H1 (cell line): Measurements from ENCODE around the gene SPAG16. TPM values are rescaled to one million over a fixed set of nuclear protein-coding genes. Genes with fewer than 3 reads are reported as not detected.

Source experiments
- CTCF ChIA-PET: fragments of 300-600 bp; sonication (Branson Sonifier 250); formaldehyde crosslinking; loops from one replicate; lab custom pipeline; 2021; ENCODE audit not compliant: partially characterized antibody; lab: Charles Lee
- POLR2A ChIA-PET: fragments of 300-600 bp; sonication (Branson Sonifier 250); formaldehyde crosslinking; loops from one replicate; lab custom pipeline; 2021; ENCODE audit warnings: inconsistent platforms; ENCODE audit not compliant: partially characterized antibody; lab: Charles Lee
- DNase-seq, 2 experiments: peaks; one replicate each; pipeline versions ENCODE4 v3.0.0 to v3.0.0-alpha.2; 2010 to 2022; ENCODE audit warnings: low spot score in 2 of 2, low read depth in 1 of 2, mixed read lengths in 1 of 2
- FAIRE-seq: peaks from 2 replicates; lab custom pipeline; 2011; peaks lifted over from hg19 to GRCh38; lab: Jason Lieb, UNC
- H2AFZ ChIP-seq: 2 replicates; pipeline ENCODE4 v1.8.1; 2012; ENCODE audit warnings: low read length, inconsistent platforms
- H2AK5ac ChIP-seq: 2 replicates; pipeline ENCODE4 v1.6.1; 2013; ENCODE audit warnings: low read depth, low read length
- H2BK120ac ChIP-seq: replicated peaks from 2 replicates; pipeline ENCODE3; 2013; ENCODE audit warnings: low read depth, low read length, inconsistent platforms
- H2BK12ac ChIP-seq: 2 replicates; pipeline ENCODE4 v1.6.1; 2013; ENCODE audit warnings: low read depth, low read length
- H2BK15ac ChIP-seq: 2 replicates; pipeline ENCODE4 v1.6.1; 2013; ENCODE audit warnings: low read length
- H2BK20ac ChIP-seq: 2 replicates; pipeline ENCODE4 v1.6.1; 2013; ENCODE audit warnings: low read length
- H2BK5ac ChIP-seq: 2 replicates; pipeline ENCODE4 v1.6.1; 2013; ENCODE audit warnings: low read depth, low read length
- H3K14ac ChIP-seq: 2 replicates; pipeline ENCODE4 v1.6.1; 2013; ENCODE audit warnings: inconsistent platforms; ENCODE audit not compliant: insufficient read length
- H3K18ac ChIP-seq: 2 replicates; pipeline ENCODE4 v1.6.1; 2013; ENCODE audit warnings: low read length; ENCODE audit errors: extremely low read depth
- H3K23ac ChIP-seq: 2 replicates; pipeline ENCODE4 v1.6.1; 2013; ENCODE audit warnings: inconsistent platforms; ENCODE audit not compliant: insufficient read length
- H3K23me2 ChIP-seq: 2 replicates; pipeline ENCODE4 v1.6.1; 2013; ENCODE audit warnings: low read depth, low read length
- H3K27ac ChIP-seq: 2 replicates; pipeline ENCODE4 v1.6.1; 2011; ENCODE audit warnings: low read depth, low read length, inconsistent platforms
- H3K27me3 ChIP-seq, 4 experiments: replicated peaks in 1 of 4; 1 replicate in 1 of 4; 2 replicates in 3 of 4; pipeline versions ENCODE4 v1.6.1 to v1.8.1; 2011 to 2013; ENCODE audit warnings: low read length in 3 of 4, mild to moderate bottlenecking in 3 of 4, inconsistent platforms in 2 of 4, mixed read lengths in 2 of 4, moderate library complexity in 1 of 4; ENCODE audit not compliant: control insufficient read depth in 3 of 4, insufficient read depth in 3 of 4; ENCODE audit errors: extremely low read depth in 1 of 4
- H3K36me3 ChIP-seq, 4 experiments: 2 replicates each; pipeline versions ENCODE4 v1.6.1 to v1.8.1; 2011 to 2013; ENCODE audit warnings: mild to moderate bottlenecking in 4 of 4, low read length in 3 of 4, moderate library complexity in 2 of 4, control low read depth in 1 of 4, inconsistent platforms in 1 of 4; ENCODE audit not compliant: insufficient read depth in 4 of 4, control insufficient read depth in 2 of 4
- H3K4ac ChIP-seq: replicated peaks from 2 replicates; pipeline ENCODE3; 2013; ENCODE audit warnings: low read length, low read depth, mixed read lengths, inconsistent platforms; ENCODE audit not compliant: insufficient read length
- H3K4me1 ChIP-seq, 4 experiments: replicated peaks in 1 of 4; 1 replicate in 1 of 4; 2 replicates in 3 of 4; pipeline versions ENCODE4 v1.6.1 to v1.8.1; 2011 to 2013; ENCODE audit warnings: low read length in 3 of 4, inconsistent platforms in 2 of 4, mixed read lengths in 1 of 4; ENCODE audit not compliant: insufficient read depth in 4 of 4, control insufficient read depth in 3 of 4
- H3K4me2 ChIP-seq, 2 experiments: 2 replicates each; pipeline versions ENCODE4 v1.6.1 to v1.8.1; 2011 to 2013; ENCODE audit warnings: low read depth in 2 of 2, low read length in 2 of 2, control low read depth in 1 of 2, inconsistent platforms in 1 of 2, mild to moderate bottlenecking in 1 of 2; ENCODE audit not compliant: insufficient read depth in 1 of 2
- H3K4me3 ChIP-seq, 4 experiments: fragments of 200-600, 300-600 bp in 1 of 4; sonication (generic), shearing (Covaris generic), sonication (Bioruptor Twin) in 1 of 4; 2 replicates each; pipeline versions ENCODE4 v1.5.1 to v1.8.1; 2011 to 2016; ENCODE audit warnings: low read length in 4 of 4, low read depth in 3 of 4, control low read depth in 2 of 4, inconsistent platforms in 2 of 4, mild to moderate bottlenecking in 2 of 4, mixed read lengths in 1 of 4, moderate library complexity in 1 of 4; ENCODE audit not compliant: insufficient read depth in 2 of 4; ENCODE audit errors: extremely low read depth in 1 of 4
- H3K56ac ChIP-seq: replicated peaks from 2 replicates; pipeline ENCODE3; 2013; ENCODE audit warnings: low read depth, mild to moderate bottlenecking, mixed read lengths, low read length, inconsistent platforms; ENCODE audit not compliant: insufficient read length
- H3K79me1 ChIP-seq: 2 replicates; pipeline ENCODE4 v1.6.1; 2013; ENCODE audit warnings: low read depth, low read length, control low read depth
- H3K79me2 ChIP-seq, 2 experiments: 2 replicates each; pipeline versions ENCODE4 v1.6.1 to v1.8.1; 2012 to 2013; ENCODE audit warnings: low read length in 2 of 2, mild to moderate bottlenecking in 2 of 2, inconsistent platforms in 1 of 2; ENCODE audit not compliant: insufficient read depth in 2 of 2, control insufficient read depth in 1 of 2
- H3K9ac ChIP-seq, 4 experiments: replicated peaks in 1 of 4; 1 replicate in 1 of 4; 2 replicates in 3 of 4; pipeline versions ENCODE4 v1.6.1 to v1.8.1; 2011 to 2013; ENCODE audit warnings: low read depth in 3 of 4, low read length in 3 of 4, control low read depth in 2 of 4, mild to moderate bottlenecking in 2 of 4, moderate library complexity in 2 of 4, inconsistent platforms in 1 of 4; ENCODE audit errors: extremely low read depth in 1 of 4
- H3K9me3 ChIP-seq, 2 experiments: 2 replicates each; pipeline versions ENCODE4 v1.6.1 to v1.8.1; 2012 to 2013; ENCODE audit warnings: mild to moderate bottlenecking in 2 of 2, moderate library complexity in 2 of 2, control low read depth in 1 of 2, inconsistent platforms in 1 of 2, low read depth in 1 of 2, low read length in 1 of 2, mixed read lengths in 1 of 2; ENCODE audit not compliant: insufficient read depth in 2 of 2
- H4K20me1 ChIP-seq, 2 experiments: replicated peaks in 1 of 2; 2 replicates each; pipeline versions ENCODE3 to v1.8.1; 2011 to 2013; ENCODE audit warnings: inconsistent platforms in 2 of 2, low read length in 2 of 2, mild to moderate bottlenecking in 1 of 2; ENCODE audit not compliant: insufficient read depth in 2 of 2, control insufficient read depth in 1 of 2
- H4K5ac ChIP-seq: 2 replicates; pipeline ENCODE4 v1.6.1; 2013; ENCODE audit warnings: low read length, low read depth, mixed read lengths, inconsistent platforms; ENCODE audit not compliant: insufficient read length
- H4K8ac ChIP-seq: 2 replicates; pipeline ENCODE4 v1.8.0; 2013; ENCODE audit warnings: mild to moderate bottlenecking, moderate library complexity, low read length, inconsistent platforms; ENCODE audit not compliant: insufficient read depth; ENCODE audit errors: extremely low read depth
- H4K91ac ChIP-seq: replicated peaks from 2 replicates; pipeline ENCODE3; 2013; ENCODE audit warnings: low read length, mixed read lengths, inconsistent platforms; ENCODE audit not compliant: insufficient read length
- CBX8 ChIP-seq: fragments of 300-800, 300-1000 bp; sonication (generic); IDR thresholded peaks from 2 replicates; pipeline ENCODE4 v1.7.1; 2016; ENCODE audit warnings: low read depth, low read length, borderline replicate concordance
- EP300 ChIP-seq, 2 experiments: IDR thresholded peaks; 1 replicate in 1 of 2; 2 replicates in 1 of 2; pipeline ENCODE4 v1.6.1; 2011 to 2012; ENCODE audit warnings: low read depth in 2 of 2, low read length in 2 of 2, mild to moderate bottlenecking in 2 of 2, borderline replicate concordance in 1 of 2, inconsistent platforms in 1 of 2, moderate library complexity in 1 of 2
- FOSL1 ChIP-seq: IDR thresholded peaks from 2 replicates; pipeline ENCODE4 v1.6.1; 2011; ENCODE audit warnings: mild to moderate bottlenecking, low read depth, low read length, moderate library complexity; ENCODE audit not compliant: insufficient read depth
- HDAC6 ChIP-seq: IDR thresholded peaks from one replicate; pipeline ENCODE4 v1.7.1; 2012; ENCODE audit warnings: low read depth, mild to moderate bottlenecking, inconsistent platforms, low read length, moderate library complexity
- JUND ChIP-seq: IDR thresholded peaks from 2 replicates; pipeline ENCODE4 v1.6.1; 2011; ENCODE audit warnings: mild to moderate bottlenecking, improper control_type of control experiment, low read length
- POLR2A ChIP-seq, 2 experiments: IDR thresholded peaks; 1 replicate in 1 of 2; 2 replicates in 1 of 2; pipeline ENCODE4 v1.6.1; 2011; ENCODE audit warnings: low read depth in 2 of 2, low read length in 2 of 2, mild to moderate bottlenecking in 2 of 2; ENCODE audit errors: control extremely low read depth in 1 of 2
- RAD21 ChIP-seq, 2 experiments: IDR thresholded peaks in 1 of 2; conservative IDR thresholded peaks in 1 of 2; 2 replicates each; pipeline ENCODE4 v1.6.1; 2011; ENCODE audit warnings: low read depth in 2 of 2, low read length in 2 of 2, improper control_type of control experiment in 1 of 2, inconsistent platforms in 1 of 2, mild to moderate bottlenecking in 1 of 2, moderate library complexity in 1 of 2
- RFX5 ChIP-seq: IDR thresholded peaks from 2 replicates; pipeline ENCODE4 v1.6.1; 2011; ENCODE audit warnings: low read depth, low read length, improper control_type of control experiment, borderline replicate concordance
- RXRA ChIP-seq: IDR thresholded peaks from 2 replicates; pipeline ENCODE4 v1.6.1; 2011; ENCODE audit warnings: low read depth, mild to moderate bottlenecking, low read length, moderate library complexity; ENCODE audit not compliant: insufficient read depth
- SIRT6 ChIP-seq: IDR thresholded peaks from one replicate; pipeline ENCODE4 v1.7.1; 2012; ENCODE audit warnings: low read length, inconsistent platforms
- SP1 ChIP-seq: IDR thresholded peaks from 2 replicates; pipeline ENCODE4 v1.6.1; 2011; ENCODE audit warnings: low read depth, low read length
- ZNF274 ChIP-seq: IDR thresholded peaks from 2 replicates; pipeline ENCODE4 v1.7.0; 2012; ENCODE audit warnings: low read length, borderline replicate concordance; ENCODE audit errors: extremely low read depth
- WGBS, 2 experiments: shearing (Covaris generic) in 1 of 2; methylation state at CpG; one replicate each; pipeline versions ENCODE4 v1.1.6 to v1.1.7; 2013 to 2015; ENCODE audit warnings: low lambda C conversion rate in 2 of 2, mixed read lengths in 2 of 2, inconsistent platforms in 1 of 2, low coverage in 1 of 2, missing lambda C conversion rate in 1 of 2; ENCODE audit not compliant: insufficient replicate concordance in 2 of 2, insufficient coverage in 1 of 2, insufficient read length in 1 of 2; ENCODE audit errors: extremely low coverage in 1 of 2, missing lambda C conversion rate in 1 of 2; 5-methylcytosine and 5-hydroxymethylcytosine counted together
- polyA plus RNA-seq, 7 experiments: library from polyadenylated mRNA; depleted of rRNA in 3 of 7; stranded (reverse) in 5 of 7; unstranded in 2 of 7; fragments of >200 nt in 5 of 7; fragments of 200-250 nt in 2 of 7; gene quantifications; 1 replicate in 5 of 7; 2 replicates in 1 of 7; 4 replicates in 1 of 7; pipeline versions ENCODE4 v1.2.1 to v1.2.3, GENCODE V29; 2011 to 2013; ENCODE audit warnings: missing spikeins in 2 of 7, mixed read lengths in 2 of 7
- total RNA-seq: library from RNA; stranded (reverse); fragmentation: NEBNext Ultra II Directional; extraction: Animal tissue kit (Norgen Biotek cat#: 25700); gene quantifications from 2 replicates; pipeline ENCODE4 v1.2.1, GENCODE V29; 2021

SPAG16 gene
- total and polyA plus RNA-seq, 2 of the 8 experiments (the other 6 are each of a cell fraction or from before 2014, with no cell fraction given), result 6.0 to 14.9 TPM

- Histone ChIP-seq H2BK15ac (no peak overlapping the region), H4K8ac (no peak overlapping the region), H3K9me3 (no peaks in the 10 kb centered on the region), H3K4me3 (no peak overlapping the region), H3K23me2 (no peaks in the 10 kb centered on the region), H3K4me1 (peaks cover 2 to 5% (median 4%) of the 10 kb centered on the region in 4 experiments; a peak in 2 of 7 replicates), H3K9ac (no peak overlapping the region), H3K36me3 (no peaks in the 10 kb centered on the region; a peak in 1 of 8 replicates), H3K4me2 (peak overlapping the region in 1 of 2 experiments; percentile 31; a peak in 2 of 4 replicates), H2BK12ac (no peak overlapping the region), H4K91ac (no peak overlapping the region), H3K79me2 (no peaks in the 10 kb centered on the region), H2AK5ac (no peak overlapping the region), H3K79me1 (no peaks in the 10 kb centered on the region; the same call in none of the 2 replicates), H2BK120ac (no peak overlapping the region), H2BK5ac (no peak overlapping the region), H3K56ac (no peak overlapping the region), H3K18ac (no peak overlapping the region), H3K27ac (no peak overlapping the region), H3K27me3 (no peaks in the 10 kb centered on the region), H3K14ac (no peak overlapping the region), H2AFZ (no peak overlapping the region), H3K23ac (no peak overlapping the region), H3K4ac (no peak overlapping the region), H4K20me1 (no peaks in the 10 kb centered on the region), H2BK20ac (no peak overlapping the region), H4K5ac (no peak overlapping the region)
- CTCF ChIA-PET, result no interaction called here
- POLR2A ChIA-PET, result no interaction called here
- TF ChIP-seq RXRA (no peak), RAD21 (IDR thresholded peaks at IDR 0.05 in 1 of 2, conservative IDR thresholded peaks at IDR 0.05 in 1 of 2; ENCODE audit: low read depth in 2 of 2, low read length in 2 of 2) (no peak), ZNF274 (no peak), FOSL1 (no peak), HDAC6 (no peak), CBX8 (no peak), POLR2A (IDR thresholded peaks at IDR 0.05; ENCODE audit: control extremely low read depth in 1 of 2, low read depth in 2 of 2, low read length in 2 of 2) (no peak), EP300 (IDR thresholded peaks at IDR 0.05; ENCODE audit: borderline replicate concordance in 1 of 2, low read depth in 2 of 2, low read length in 2 of 2) (no peak), SIRT6 (no peak), SP1 (no peak), RFX5 (no peak), JUND (no peak)
- FAIRE-seq (no peak), DNase-seq (no peak)
- WGBS, 2 experiments, result 90% methylated on average over 3 of the region's 3 CpGs; no CpG with 5 or more reads in 1 of the 2 experiments
These were observed 6.2 kb downstream of the SPAG16 start for GRCh38 chr2:213290501-213290900.
